Retinal pigment epithelial cell (primary cell): ENCODE data around the gene CFAP251.
A peak's percentile ranks its signal among the peaks of the same experiment; 100 is the strongest.
"Not testable (repeated sequence)": the region's sequence is repeated elsewhere in the genome, so short reads cannot be mapped to it uniquely, and the experiment has no call there.

Experiments used
- DNase-seq: peaks from one replicate; pipeline ENCODE4 v3.0.0-alpha.2; 2010; ENCODE audit warnings: low read depth
- H3K4me3 ChIP-seq: 2 replicates; pipeline ENCODE4 v1.5.1; 2011; ENCODE audit warnings: mild to moderate bottlenecking, low read length, control low read depth, moderate library complexity
- TF ChIP-seq, protein P1 (sequence below): conservative IDR thresholded peaks from 2 replicates; pipeline ENCODE4 v1.5.1; 2011; ENCODE audit warnings: low read depth, low read length, control low read depth, inconsistent platforms

CFAP251 gene

DNA sequence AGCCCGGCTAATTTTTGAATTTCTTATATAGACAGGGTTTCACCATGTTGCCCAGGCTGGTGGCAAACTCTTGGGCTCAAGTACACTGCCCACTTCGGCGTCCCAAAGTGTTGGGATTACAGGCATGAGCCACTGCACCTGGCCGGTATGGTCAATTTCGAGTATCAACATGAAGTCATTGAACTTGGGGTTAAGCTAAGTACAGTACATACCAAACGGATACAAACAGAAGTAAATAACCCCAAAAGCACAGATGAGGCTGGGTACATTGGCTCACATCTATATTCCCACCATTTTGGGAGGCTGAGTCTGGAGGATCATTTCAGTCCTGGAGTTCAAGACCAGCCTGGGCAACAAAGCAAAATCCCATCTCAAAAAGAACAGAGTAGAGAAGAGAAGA lies 42.8 kb upstream of the CFAP251 start:
- no peak for DNase-seq
- no peak overlapping the region for H3K4me3 ChIP-seq
- TF ChIP-seq, protein P1, sequence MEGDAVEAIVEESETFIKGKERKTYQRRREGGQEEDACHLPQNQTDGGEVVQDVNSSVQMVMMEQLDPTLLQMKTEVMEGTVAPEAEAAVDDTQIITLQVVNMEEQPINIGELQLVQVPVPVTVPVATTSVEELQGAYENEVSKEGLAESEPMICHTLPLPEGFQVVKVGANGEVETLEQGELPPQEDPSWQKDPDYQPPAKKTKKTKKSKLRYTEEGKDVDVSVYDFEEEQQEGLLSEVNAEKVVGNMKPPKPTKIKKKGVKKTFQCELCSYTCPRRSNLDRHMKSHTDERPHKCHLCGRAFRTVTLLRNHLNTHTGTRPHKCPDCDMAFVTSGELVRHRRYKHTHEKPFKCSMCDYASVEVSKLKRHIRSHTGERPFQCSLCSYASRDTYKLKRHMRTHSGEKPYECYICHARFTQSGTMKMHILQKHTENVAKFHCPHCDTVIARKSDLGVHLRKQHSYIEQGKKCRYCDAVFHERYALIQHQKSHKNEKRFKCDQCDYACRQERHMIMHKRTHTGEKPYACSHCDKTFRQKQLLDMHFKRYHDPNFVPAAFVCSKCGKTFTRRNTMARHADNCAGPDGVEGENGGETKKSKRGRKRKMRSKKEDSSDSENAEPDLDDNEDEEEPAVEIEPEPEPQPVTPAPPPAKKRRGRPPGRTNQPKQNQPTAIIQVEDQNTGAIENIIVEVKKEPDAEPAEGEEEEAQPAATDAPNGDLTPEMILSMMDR: no peak

DNA sequence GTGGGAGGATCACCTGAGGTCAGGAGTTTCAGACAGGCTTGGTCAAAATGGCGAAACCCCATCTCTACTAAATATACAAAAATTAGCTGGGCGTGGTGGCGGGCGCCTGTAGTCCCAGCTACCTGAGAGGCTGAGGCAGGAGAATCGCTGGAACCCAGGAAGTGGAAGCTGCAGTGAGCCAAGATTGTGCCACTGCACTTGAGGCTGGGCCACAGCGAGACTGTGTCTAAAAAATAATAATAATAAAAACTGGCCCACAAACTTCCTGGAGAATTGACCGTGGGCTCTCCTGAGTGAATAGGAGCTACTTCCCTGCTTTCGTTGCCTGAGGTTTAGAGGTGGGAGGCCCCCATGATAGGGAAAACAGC lies 42.3 kb upstream of the CFAP251 start:
- not testable (repeated sequence) for DNase-seq, H3K4me3 ChIP-seq

DNA sequence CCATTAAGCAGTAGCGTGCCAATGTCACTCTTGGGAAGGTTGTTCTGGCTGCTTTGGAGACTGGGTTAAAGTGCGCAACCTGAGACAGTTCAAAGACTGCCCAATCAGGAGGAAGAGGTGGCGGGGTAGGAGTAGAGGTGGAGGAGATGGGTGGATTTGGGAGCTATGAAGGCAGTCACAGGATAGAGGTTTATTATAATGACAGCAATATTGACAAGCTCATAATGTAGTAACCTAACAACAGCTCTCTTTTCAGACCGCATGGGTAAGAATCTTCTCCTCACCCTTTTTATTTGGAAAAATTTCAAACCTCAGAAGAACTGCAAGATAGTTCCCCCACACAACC lies 35.1 kb upstream of the CFAP251 start:
- TF ChIP-seq, protein P1: no peak
- no peak overlapping the region for H3K4me3 ChIP-seq
- no peak for DNase-seq

DNA sequence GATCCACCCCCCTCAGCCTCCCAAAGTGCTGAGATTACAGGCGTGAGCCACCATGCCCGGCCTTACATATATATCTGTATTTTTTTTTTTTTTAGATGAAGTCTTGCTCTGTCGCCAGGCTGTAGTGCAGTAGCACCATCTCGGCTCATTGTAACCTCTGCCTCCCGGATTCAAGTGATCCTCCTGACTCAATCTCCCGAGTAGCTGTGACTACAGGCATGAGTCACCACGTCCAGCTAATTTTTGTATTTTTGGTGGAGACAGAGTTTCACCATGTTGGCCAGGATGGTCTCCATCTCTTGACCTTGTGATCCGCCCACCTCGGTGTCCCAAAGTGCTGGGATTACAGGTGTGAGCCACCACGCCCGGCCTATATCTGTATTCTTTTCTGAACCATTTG lies 33.3 kb upstream of the CFAP251 start:
- not testable (repeated sequence) for H3K4me3 ChIP-seq, DNase-seq

DNA sequence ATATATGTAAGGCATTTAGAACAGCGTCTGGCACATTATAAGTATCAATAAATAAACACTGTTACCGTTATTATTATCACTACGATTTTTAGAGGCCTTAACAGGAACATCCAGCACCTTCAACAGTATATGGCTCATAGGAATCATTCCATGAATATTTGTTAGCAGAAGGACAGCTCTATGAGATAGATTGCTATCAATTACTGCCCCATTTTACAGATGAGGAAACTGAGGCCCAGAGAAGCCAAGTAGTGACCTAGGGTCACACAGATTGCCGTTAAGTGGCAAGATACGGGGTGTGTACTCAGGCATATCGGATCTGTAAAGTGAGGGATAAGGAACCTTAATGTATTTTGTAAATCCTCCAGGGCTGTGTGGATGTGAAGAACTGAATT lies 30.3 kb upstream of the CFAP251 start:
- no peak for DNase-seq
- peak overlapping the region; percentile 86 for H3K4me3 ChIP-seq
- TF ChIP-seq, protein P1: no peak

DNA sequence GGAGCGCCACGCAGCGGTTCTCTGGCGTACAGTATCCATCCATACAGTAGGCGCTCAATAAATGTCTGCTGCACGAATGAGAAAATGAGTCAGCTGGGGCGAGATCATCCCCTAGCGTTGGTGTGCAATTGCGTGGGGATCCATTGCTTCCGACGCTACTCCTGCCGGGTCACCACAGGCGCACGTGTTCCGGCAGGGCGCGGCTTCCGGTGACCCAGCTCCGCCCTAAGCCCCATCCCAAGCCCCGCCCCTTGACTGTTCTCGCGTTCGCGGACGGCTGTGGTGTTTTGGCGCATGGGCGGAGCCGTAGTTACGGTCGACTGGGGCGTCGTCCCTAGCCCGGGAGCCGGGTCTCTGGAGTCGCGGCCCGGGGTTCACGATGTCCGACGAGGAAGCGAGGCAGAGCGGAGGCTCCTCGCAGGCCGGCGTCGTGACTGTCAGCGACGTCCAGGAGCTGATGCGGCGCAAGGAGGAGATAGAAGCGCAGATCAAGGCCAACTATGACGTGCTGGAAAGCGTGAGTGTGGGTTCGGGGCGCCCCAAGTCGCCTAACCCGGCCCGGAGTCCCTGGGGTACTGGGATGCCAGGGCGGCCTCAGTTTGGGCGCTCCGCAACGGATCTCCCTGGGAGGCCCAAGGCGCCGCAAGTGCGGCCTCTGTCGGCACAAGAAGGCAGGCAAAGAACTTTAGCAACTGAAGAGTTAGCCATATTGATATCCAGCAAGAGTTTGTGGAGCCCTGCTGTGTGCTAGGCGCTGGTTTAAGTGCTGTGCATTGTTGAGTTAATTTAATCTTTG lies 29.7 kb upstream of the CFAP251 start, which contains the start of gene PSMD9:
TSS of gene PSMD9 (plus strand) at position 313 of the 796 bp plus-strand sequence. CDS start at position 380, 67 bp downstream.
- peak within 1 kb of the TSS; percentile 86 for H3K4me3 ChIP-seq
- peak; percentile 87 for DNase-seq
- TF ChIP-seq, protein P1: peak; percentile 90

DNA sequence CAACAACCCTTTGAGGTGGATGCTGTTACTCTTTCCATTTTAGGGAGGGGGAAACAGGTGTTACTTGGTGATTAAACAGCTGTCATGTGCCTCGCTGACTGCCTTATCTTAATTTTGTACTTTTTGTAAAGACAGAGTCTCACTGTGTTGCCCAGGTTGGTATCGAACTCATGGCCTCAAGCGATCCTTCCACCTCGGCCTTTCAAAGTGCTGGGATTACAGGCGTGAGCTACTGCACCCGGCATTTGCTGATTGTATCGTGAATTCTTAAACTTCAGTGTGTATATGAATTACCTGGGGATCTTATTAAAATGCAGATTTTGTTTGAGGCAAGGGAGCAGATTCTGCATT lies 29.1 kb upstream of the CFAP251 start:
- TF ChIP-seq, protein P1: no peak
- DNase-seq: no peak
- H3K4me3 ChIP-seq: peak overlapping the region; percentile 86

DNA sequence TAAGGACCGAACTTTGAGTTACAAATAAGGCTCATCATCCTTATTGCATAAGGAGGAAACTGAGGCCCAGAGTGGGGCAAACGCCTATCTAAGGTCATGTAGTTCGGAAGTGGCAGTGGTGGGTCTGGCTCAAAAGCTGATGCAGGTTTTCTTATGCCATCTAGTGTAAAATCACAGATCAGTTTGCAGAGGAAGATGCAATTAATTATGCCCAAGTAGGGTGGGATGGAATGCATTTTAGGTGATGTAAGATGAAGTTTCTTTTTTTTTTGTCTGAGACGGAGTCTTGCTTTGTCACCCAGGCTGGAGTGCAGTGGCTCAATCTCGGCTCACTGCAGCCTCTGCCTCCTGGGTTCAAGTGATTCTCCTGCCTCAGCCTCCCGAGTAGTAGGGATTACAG lies 28.7 kb upstream of the CFAP251 start:
- H3K4me3 ChIP-seq: peak overlapping the region; percentile 86
- DNase-seq: not testable (repeated sequence)
